HG03097 (cell line): ENCODE measurements around the gene XAB2.
"Not testable (repeated sequence)": the region's sequence is repeated elsewhere in the genome, so short reads cannot be mapped to it uniquely, and the experiment has no call there.

Source experiments
- ATAC-seq: cut with Tn5 transposase; IDR thresholded peaks from one replicate; pipeline ENCODE4 v1.9.1; 2021; ENCODE audit not compliant: unreplicated experiment, low FRiP score

XAB2 gene

DNA sequence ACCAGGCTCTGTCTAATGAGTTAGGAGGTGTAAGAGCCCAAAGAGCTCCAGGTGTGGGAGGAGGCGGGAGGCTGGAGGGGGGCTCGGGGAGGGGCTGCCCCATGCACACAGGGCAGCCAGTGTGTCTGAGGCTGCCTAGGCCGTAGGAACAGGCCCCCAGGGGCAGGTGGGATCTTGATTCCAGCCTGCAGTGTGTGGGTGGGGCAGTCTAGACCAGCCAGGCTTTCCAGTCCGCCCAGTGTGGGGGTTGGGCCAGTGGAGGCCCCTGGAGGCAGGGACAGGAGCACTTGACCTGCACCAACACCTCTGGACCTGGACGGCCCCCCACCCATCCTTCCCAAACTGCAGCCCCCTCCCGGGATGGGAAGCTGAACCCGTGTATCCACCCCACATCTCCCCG is 39.1 kb downstream of the XAB2 start:
- ATAC-seq: no peak

DNA sequence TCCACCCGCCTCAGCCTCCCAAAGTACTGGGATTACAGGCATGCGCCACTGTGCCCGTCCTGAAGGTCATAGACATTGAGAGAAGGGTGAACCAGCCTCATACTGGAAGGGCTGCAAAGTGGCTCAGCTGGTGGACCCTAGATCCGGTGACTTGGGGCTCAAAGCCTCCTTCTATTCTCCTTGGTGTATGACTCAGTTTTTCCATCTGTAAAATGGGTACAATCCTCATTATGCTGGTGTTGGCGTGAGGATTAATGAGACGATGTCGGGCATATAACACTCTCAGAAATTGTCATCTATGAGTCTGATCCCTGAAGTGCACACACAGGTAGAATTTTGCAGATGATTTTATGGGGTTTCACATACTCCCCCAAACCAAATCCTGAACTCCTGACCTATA is 39.5 kb downstream of the XAB2 start:
- no peak for ATAC-seq

DNA sequence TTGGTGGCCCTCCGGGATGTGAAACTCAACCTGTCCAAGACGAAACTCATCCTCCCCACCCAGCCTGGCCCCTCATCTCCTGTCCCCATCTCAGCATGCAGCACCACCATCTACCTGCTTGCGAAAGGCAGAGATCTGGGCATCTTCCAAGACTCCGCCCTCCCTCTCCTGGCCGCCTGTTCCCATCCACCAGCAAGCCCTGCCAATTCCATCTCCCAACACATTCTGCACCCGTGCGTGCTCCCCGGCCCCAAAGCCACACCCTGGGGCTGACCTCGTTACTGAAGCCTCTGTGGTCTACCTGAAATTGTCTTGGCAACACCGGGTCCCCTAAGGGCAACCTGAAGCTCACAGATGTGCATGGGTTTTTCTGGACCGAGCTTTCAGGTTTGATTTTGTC is 46.9 kb downstream of the XAB2 start:
- ATAC-seq: no peak

DNA sequence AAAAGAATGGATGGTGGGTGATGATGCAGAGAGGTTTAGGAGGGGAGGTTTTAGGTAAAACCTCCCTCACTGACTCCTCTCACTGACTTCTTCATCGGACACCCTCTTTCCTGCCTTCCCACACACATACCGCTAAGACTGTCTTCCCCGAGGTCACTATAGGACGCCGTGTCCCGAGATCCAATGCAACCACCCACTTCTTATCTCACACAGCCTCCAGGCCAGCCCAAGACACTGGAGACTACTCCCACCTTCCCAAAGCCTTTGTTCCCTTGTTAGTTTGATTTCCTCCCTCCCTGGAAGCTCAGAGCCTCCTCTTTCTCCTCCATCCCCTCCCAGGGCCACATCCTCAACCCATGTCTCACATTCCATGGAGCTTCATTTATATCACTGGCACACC is 50.2 kb downstream of the XAB2 start:
- no peak for ATAC-seq

DNA sequence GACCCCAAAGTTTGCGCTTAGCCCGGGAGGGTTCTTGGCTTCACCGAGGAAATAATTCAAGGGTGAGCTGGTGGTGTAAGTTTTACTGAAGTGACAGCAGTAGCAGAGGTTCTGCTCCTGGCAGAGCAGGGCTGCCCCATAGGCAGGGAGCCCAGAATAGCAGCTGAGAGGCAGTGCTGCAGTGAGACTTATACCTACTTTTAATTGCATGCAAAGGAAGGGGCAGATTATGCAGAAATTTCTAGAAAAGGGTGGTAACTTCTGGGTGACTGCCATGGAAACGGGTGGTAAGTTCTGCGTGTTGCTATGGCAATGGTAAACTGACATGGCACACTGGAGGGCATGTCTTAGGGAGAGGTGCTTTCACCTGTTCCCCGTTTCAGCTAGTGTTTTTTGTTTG is 51.2 kb downstream of the XAB2 start:
- ATAC-seq: no peak

DNA sequence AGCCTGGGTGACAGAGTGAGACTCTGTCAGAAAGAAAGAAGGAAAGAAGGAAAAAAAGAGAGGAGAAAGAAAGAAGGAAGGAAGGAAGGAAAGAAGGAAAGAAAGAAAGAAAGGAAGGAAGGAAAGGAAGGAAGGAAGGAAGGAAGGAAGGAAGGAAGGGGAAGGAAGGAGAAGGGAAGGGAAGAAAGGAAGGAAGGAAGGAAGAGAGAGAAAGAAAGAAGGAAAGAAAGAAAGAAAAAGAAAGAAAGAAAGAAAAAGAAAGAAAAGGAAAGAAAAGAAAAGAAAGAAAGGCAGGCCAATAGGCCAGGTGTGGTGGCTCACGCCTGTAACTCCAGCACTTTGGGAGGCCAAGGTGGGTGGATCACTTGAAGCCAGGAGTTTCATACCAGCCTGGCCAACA is 51.9 kb downstream of the XAB2 start:
- ATAC-seq: not testable (repeated sequence)

DNA sequence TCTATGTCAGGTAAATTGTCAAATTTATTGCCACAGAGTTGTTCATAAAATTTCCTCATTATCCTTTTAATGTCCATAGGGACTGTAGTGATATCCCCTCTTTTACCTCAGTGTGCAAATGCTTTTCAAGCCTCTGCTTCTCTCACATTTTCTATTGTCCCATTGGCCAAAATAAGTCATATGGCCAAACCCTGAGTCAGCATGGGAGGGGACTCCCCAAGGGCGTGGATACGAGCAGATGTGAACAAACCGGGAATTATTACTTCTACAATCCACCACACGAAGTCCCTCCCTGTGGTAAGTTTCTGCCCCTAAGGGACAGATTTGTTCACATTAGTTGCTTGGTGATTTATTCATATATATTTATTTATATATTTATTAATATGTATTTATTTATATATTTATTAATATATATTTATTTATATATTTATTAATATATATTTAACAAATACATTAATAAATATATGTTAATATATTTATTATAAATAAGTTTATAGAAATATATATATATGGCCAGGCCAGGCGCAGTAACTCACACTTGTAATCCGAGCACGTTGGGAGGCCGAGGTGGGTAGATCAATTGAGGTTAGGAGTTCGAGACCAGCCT is 53.8 kb downstream of the XAB2 start:
- no peak for ATAC-seq

DNA sequence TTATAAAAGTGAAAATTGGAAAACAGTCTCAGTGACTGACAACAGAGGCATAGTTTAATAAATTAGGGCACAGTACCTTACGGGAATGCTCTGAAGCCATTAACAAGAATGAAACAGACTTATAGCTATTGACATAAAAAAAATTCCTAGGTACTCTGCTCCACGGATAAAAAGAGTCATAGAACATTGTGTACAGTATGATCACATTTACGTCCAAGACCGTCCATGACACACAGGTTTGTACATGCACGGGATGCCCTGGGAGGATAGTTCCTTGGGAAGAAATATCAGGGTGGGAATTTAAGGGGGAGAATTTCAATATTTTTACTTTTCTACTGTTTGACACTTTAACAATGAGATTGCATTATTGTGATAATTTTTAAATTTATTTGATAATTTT is 58.6 kb downstream of the XAB2 start:
- no peak for ATAC-seq
